Measurements from ENCODE around the gene LRP1-AS.

Gene LRP1-AS

GRCh38 chr12:57181561-57182155 lies 34.2 kb upstream of the LRP1-AS start:
- no peak for DNase-seq
- intact Hi-C loops (cut with DNase I): loop anchor here (5.0 kb wide), 1 partner anchor 54 kb away; the partner anchor contains the start of gene LRP1

GRCh38 chr12:57181072-57181471 lies 33.7 kb upstream of the LRP1-AS start:
- no peak for DNase-seq
- intact Hi-C loops (cut with DNase I): loop anchor here (5.0 kb wide), 1 partner anchor 54 kb away; the partner anchor contains the start of gene LRP1

DNA sequence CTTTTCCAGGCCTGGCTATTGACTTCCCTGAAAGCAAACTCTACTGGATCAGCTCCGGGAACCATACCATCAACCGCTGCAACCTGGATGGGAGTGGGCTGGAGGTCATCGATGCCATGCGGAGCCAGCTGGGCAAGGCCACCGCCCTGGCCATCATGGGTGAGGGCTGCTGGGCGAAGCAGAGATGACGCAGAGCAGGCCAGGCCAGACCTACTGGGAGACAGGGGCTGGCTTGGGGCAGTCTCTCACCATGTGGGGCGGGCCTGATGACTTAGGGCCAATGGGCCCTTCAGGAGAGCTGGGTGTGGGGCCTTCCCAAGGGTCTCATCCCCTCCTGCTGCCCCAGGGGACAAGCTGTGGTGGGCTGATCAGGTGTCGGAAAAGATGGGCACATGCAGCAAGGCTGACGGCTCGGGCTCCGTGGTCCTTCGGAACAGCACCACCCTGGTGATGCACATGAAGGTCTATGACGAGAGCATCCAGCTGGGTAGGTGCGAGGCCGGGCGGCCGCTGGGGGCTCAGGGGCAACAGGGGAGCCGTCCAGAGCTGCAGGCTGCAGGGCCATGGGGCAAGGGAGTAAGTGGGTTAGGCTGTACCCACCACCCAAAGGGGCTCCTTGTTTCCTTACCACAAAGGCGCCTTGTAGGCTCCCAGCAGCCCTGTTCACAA lies 33.0 kb upstream of the LRP1-AS start:
- intact Hi-C loops (cut with DNase I): loop anchor here (5.0 kb wide), 1 partner anchor 53 kb away; the partner anchor contains the start of gene LRP1
- no peak for DNase-seq

DNA sequence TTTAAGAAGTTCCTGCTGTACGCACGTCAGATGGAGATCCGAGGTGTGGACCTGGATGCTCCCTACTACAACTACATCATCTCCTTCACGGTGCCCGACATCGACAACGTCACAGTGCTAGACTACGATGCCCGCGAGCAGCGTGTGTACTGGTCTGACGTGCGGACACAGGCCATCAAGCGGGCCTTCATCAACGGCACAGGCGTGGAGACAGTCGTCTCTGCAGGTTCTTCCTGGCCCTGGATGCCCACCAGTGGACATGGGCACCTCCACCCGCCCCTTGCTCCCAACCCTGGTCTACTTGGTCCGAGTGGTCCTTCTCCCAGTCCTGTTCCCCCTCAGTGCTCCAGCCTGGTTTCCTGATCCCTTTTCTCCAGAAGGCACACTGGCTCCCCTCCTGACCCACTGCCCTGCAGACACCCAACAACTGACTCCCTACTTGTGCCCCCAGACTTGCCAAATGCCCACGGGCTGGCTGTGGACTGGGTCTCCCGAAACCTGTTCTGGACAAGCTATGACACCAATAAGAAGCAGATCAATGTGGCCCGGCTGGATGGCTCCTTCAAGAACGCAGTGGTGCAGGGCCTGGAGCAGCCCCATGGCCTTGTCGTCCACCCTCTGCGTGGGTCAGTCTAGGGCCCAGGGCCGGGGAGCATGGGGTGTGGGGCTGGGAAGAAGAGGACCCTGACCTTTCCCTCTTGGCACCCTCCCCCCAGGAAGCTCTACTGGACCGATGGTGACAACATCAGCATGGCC lies 32.1 kb upstream of the LRP1-AS start:
- DNase-seq: no peak
- intact Hi-C loops (cut with DNase I): loop anchor here (5.0 kb wide), 1 partner anchor 52 kb away; the partner anchor contains the start of gene LRP1

- intact Hi-C loops (cut with DNase I): no loop called here
- no peak for DNase-seq
These were observed 30.8 kb upstream of the LRP1-AS start for GRCh38 chr12:57178213-57178612.

GRCh38 chr12:57177354-57177753 lies 29.9 kb upstream of the LRP1-AS start:
- no peak for DNase-seq
- intact Hi-C loops (cut with DNase I): no loop called here

DNA sequence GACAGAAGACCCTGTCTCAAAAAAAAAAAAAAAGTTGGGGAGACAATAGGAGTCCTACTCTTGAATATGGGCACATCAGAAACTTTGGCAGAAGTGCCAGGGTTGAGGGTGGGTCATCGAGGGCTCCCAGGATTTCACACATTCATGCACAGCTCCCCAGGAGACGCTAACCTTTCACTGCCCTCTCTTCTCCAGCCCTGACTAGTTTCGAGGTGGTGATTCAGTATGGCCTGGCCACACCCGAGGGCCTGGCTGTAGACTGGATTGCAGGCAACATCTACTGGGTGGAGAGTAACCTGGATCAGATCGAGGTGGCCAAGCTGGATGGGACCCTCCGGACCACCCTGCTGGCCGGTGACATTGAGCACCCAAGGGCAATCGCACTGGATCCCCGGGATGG lies 29.4 kb upstream of the LRP1-AS start:
- intact Hi-C loops (cut with DNase I): no loop called here

GRCh38 chr12:57176139-57176477 lies 28.7 kb upstream of the LRP1-AS start:
- no peak for DNase-seq
- intact Hi-C loops (cut with DNase I): no loop called here

More for the DNA sequence above, 29.4 kb upstream of the LRP1-AS start:
- no peak for DNase-seq

DNA sequence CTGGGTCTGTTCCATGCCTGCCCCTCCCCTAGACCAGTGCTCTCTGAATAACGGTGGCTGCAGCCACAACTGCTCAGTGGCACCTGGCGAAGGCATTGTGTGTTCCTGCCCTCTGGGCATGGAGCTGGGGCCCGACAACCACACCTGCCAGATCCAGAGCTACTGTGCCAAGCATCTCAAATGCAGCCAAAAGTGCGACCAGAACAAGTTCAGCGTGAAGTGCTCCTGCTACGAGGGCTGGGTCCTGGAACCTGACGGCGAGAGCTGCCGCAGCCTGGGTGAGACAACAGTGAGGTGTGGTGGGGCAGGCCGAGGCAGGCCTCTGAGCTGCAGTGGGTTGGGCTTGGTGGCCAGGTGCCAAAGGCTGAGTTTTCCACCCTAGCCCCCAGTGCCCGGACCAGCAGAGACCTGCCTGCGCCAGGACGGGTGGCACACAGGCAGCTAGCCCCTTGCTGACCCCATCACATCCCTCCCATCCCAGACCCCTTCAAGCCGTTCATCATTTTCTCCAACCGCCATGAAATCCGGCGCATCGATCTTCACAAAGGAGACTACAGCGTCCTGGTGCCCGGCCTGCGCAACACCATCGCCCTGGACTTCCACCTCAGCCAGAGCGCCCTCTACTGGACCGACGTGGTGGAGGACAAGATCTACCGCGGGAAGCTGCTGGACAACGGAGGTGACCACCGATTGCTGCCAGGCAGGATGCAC lies 28.2 kb upstream of the LRP1-AS start:
- intact Hi-C loops (cut with DNase I): no loop called here
- peak; percentile 54 to 95 (median 84) for DNase-seq

DNA sequence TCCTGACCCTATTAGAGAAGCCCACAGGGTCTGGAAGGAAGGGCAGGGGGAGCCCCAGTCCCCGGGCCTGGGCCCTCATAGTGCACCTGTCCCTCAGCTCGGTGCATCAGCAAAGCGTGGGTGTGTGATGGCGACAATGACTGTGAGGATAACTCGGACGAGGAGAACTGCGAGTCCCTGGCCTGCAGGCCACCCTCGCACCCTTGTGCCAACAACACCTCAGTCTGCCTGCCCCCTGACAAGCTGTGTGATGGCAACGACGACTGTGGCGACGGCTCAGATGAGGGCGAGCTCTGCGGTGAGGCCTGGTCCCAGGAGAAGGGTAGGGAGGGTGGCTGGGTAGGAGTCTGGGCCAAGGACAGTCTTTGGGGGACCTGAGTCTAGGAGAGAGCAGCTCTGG lies 26.3 kb upstream of the LRP1-AS start:
- intact Hi-C loops (cut with DNase I): no loop called here

DNA sequence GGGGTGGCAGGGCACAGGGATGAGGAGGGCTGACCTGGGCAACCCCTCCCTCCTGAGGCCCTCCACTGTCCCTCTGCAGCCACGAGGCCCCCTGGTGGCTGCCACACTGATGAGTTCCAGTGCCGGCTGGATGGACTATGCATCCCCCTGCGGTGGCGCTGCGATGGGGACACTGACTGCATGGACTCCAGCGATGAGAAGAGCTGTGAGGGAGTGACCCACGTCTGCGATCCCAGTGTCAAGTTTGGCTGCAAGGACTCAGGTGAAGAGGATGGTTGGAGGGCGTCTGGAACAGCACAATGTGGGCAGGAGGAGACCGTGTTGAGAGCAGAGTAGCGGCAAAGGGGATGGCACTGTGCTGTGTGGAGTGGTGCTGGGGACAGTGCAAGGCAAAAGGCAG lies 25.7 kb upstream of the LRP1-AS start:
- peak in 5 of 42 donors; percentile 26 to 71 (median 46) for DNase-seq
- intact Hi-C loops (cut with DNase I): no loop called here

More for the DNA sequence above, 26.3 kb upstream of the LRP1-AS start:
- no peak for DNase-seq

DNA sequence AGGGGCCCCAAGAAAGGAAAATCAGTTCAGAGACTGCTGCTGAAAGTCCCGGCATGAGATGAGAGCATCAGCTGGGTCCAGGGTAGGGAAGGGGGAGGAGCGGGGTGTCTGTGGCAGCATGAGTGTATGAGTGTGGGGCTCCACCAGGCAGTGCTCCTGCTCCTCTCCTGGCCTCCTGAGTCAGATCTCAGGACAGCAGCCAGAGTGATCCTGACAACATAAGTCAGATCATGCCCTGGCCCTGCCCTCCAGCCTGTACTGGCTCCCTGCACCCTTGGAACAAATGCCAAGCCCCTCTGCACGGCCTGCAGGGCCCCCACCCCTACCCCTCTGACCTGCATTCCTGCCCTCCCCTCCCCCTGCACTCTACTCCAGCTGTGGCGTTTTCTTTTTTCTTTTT lies 24.2 kb upstream of the LRP1-AS start:
- DNase-seq: no peak

DNA sequence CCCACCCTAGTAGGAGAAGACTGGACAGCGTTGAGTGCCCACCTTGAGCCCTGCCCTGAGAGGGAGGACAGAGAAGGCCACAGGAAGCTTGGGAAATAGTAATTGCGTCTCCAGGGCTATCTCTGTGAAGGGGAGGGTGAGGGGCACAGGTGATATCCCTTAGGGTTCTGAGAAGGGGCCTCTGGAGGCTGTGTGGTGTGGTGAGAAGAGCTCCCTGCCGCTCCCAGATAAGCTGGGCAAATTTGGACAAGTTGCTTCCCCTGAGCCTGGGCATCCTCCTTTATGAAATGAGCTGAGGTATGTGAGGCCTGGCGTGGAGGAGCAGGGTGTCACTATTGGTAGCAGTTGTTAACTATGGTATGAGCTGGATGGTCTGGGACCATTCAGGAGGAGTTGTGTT lies 23.5 kb upstream of the LRP1-AS start:
- intact Hi-C loops (cut with DNase I): no loop called here
- no peak for DNase-seq

More for the DNA sequence above, 24.2 kb upstream of the LRP1-AS start:
- intact Hi-C loops (cut with DNase I): no loop called here

- intact Hi-C loops (cut with DNase I): no loop called here
- DNase-seq: no peak
These were observed 23.0 kb upstream of the LRP1-AS start for GRCh38 chr12:57170408-57170807.

GRCh38 chr12:57169969-57170368 lies 22.6 kb upstream of the LRP1-AS start:
- DNase-seq: no peak
- intact Hi-C loops (cut with DNase I): no loop called here

GRCh38 chr12:57169046-57169795 lies 21.8 kb upstream of the LRP1-AS start:
- DNase-seq: peak in 6 of 42 donors; percentile 36 to 68 (median 41)
- intact Hi-C loops (cut with DNase I): no loop called here

DNA sequence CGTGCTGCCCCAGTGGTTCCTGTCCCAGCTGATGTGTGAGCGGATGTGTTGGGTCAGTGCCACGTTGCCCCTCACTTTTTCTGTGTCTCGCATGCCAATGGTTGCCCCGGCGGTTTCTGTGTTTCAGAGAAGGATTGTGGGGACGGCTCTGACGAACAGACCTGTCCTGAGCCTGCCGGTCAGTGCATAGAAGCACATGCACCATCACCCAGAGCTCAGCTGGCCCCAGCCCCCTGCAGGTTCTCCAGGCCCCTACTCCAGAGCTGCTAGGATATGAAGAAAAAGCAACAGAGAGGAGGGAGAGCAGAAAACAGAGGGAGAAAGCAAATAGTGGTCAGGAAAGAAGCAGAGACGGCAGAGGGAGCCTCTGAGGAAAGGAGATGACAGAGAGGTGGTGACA lies 20.6 kb upstream of the LRP1-AS start:
- no peak for DNase-seq
- intact Hi-C loops (cut with DNase I): no loop called here

- intact Hi-C loops (cut with DNase I): no loop called here
- peak in 11 of 42 donors; percentile 35 to 68 (median 48) for DNase-seq
These were observed 19.6 kb upstream of the LRP1-AS start for GRCh38 chr12:57166971-57167371.

- no peak for DNase-seq
- intact Hi-C loops (cut with DNase I): no loop called here
These were observed 18.3 kb upstream of the LRP1-AS start for GRCh38 chr12:57165741-57166140.
